OCI-LY7 (cell line): Measurements from ENCODE around the gene ZNF407.

Experiments used
- CTCF ChIP-seq: fragments of 200-600 bp; sonication (generic); conservative IDR thresholded peaks from 2 replicates; pipeline ENCODE4 v1.5.1; 2014; ENCODE audit warnings: mild to moderate bottlenecking, antibody characterized with exemption, low read length, moderate library complexity, mixed read lengths
- EZH2phosphoT487 ChIP-seq: fragments of 200-600 bp; sonication (generic); IDR thresholded peaks from 2 replicates; pipeline ENCODE4 v1.6.1; 2018; ENCODE audit warnings: low read depth, borderline replicate concordance, mild to moderate bottlenecking, mixed run types, antibody characterized with exemption, low read length, moderate library complexity, mixed read lengths

DNA sequence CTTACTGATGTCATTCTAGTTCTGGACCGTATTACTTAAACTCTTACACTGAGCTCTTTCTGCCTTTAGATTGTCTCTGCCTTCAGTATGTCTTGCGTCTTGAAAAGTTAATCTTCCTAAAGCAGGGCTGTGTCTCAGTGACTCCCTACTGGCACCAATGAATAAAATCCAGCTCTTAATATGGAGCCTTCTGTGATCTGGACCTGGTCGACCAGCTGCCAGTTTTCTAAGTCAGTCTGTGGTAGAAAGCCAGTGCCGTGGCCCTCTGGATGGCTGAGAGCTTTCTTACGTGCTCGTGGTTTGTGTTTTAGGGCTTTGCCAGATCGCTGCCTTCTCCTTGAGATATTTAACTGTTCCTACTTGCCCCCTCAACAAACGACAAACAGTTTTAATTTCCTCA is 26.8 kb downstream of the ZNF407 start:
- TF ChIP-seq CTCF (no peak), EZH2phosphoT487 (no peak)
